GM23248 (cell line): Measurements from ENCODE around the gene SCAF1.

ENCODE experiments used
- EZH2 ChIP-seq: fragments of 200-600 bp; sonication (generic); IDR thresholded peaks from 2 replicates; pipeline ENCODE4 v1.6.1; 2018; ENCODE audit warnings: antibody characterized with exemption, mild to moderate bottlenecking; ENCODE audit not compliant: insufficient read depth, poor library complexity, severe bottlenecking
- EZH2phosphoT487 ChIP-seq: fragments of 200-600 bp; sonication (generic); IDR thresholded peaks from 2 replicates; pipeline ENCODE4 v1.6.1; 2018; ENCODE audit warnings: antibody characterized with exemption, moderate library complexity, mild to moderate bottlenecking, low read depth; ENCODE audit not compliant: insufficient read depth

GRCh38 chr19:49605605-49606004 lies 36.4 kb upstream of the SCAF1 start:
- TF ChIP-seq EZH2phosphoT487 (no peak), EZH2 (no peak)
